Neutrophil (primary cell): ENCODE results near the gene SERPINB12.

Source experiments
- H3K27ac ChIP-seq: fragments of 200-600 bp; sonication (generic); 2 replicates; pipeline ENCODE4 v1.5.1; 2016; ENCODE audit warnings: mild to moderate bottlenecking, moderate library complexity
- H3K27me3 ChIP-seq: fragments of 200-600 bp; sonication (generic); 2 replicates; pipeline ENCODE4 v1.6.0; 2016; ENCODE audit warnings: mild to moderate bottlenecking
- H3K36me3 ChIP-seq: fragments of 200-600 bp; sonication (generic); 2 replicates; pipeline ENCODE4 v1.5.1; 2017
- H3K4me1 ChIP-seq, 2 experiments: fragments of 200-600 bp in 1 of 2; sonication (generic) in 1 of 2; 1 replicate in 1 of 2; 2 replicates in 1 of 2; pipeline versions ENCODE4 v1.5.1 to v1.6.1; 2013 to 2016; ENCODE audit warnings: low read depth in 1 of 2, low read length in 1 of 2, mild to moderate bottlenecking in 1 of 2, moderate library complexity in 1 of 2; ENCODE audit not compliant: control insufficient read depth in 1 of 2, insufficient read depth in 1 of 2
- H3K4me3 ChIP-seq, 2 experiments: fragments of 200-600 bp in 1 of 2; sonication (generic) in 1 of 2; 1 replicate in 1 of 2; 2 replicates in 1 of 2; pipeline ENCODE4 v1.5.1; 2013 to 2016; ENCODE audit warnings: low read depth in 1 of 2, low read length in 1 of 2, mild to moderate bottlenecking in 1 of 2, moderate library complexity in 1 of 2
- H3K9me3 ChIP-seq: fragments of 200-600 bp; sonication (generic); 2 replicates; pipeline ENCODE4 v1.5.1; 2016
- TF ChIP-seq, protein P1 (sequence below): fragments of 200-600 bp; sonication (generic); IDR thresholded peaks from 2 replicates; pipeline ENCODE4 v1.5.1; 2016; ENCODE audit warnings: antibody characterized with exemption

SERPINB12 gene

DNA sequence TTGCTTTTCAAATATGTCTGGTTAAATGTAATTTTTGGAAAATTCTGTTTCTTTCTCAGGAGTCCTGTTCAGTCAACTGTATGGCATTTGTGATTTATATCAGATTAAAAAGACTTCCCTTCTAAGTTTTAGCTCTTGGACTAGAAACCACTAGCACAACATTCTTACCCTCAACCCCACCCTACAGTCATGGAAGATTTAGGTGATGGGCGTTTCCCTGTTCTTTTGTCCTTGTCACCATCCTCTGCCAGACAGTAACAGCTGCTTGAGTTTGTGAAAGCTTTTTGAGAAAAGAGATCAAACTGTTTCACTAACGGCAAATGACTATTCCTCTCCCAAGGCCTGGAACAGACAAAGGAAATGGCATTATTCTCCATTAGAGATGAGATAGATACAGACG, 33.6 kb upstream of the SERPINB12 start:
- Histone ChIP-seq H3K36me3 (no peaks in the 10 kb centered on the region), H3K4me3 (no peak overlapping the region), H3K27me3 (no peaks in the 10 kb centered on the region), H3K27ac (no peak overlapping the region), H3K9me3 (no peaks in the 10 kb centered on the region), H3K4me1 (no peaks in the 10 kb centered on the region)
- TF ChIP-seq, protein P1, sequence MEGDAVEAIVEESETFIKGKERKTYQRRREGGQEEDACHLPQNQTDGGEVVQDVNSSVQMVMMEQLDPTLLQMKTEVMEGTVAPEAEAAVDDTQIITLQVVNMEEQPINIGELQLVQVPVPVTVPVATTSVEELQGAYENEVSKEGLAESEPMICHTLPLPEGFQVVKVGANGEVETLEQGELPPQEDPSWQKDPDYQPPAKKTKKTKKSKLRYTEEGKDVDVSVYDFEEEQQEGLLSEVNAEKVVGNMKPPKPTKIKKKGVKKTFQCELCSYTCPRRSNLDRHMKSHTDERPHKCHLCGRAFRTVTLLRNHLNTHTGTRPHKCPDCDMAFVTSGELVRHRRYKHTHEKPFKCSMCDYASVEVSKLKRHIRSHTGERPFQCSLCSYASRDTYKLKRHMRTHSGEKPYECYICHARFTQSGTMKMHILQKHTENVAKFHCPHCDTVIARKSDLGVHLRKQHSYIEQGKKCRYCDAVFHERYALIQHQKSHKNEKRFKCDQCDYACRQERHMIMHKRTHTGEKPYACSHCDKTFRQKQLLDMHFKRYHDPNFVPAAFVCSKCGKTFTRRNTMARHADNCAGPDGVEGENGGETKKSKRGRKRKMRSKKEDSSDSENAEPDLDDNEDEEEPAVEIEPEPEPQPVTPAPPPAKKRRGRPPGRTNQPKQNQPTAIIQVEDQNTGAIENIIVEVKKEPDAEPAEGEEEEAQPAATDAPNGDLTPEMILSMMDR: no peak

DNA sequence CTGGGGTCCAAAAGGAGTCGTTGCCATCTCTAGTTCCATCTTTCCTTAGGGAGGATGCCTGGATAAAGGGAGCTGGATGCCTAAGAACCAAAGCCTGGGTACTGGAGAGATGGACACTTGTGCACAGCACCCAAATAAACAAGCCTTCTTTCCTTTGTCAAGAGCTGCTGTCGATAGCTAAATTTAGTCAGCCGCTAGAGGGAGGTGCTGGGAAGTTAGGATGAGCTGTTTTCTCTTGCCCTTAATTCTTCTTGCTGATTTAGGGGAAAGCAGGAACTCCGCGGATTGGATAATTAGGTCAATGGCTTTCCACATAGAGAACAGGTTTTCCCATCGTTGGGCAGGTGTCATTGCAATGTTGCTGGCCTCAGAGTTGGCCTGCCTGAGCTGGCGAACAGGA, 30.9 kb upstream of the SERPINB12 start:
- Histone ChIP-seq H3K27ac (no peak overlapping the region), H3K27me3 (no peaks in the 10 kb centered on the region), H3K4me1 (no peaks in the 10 kb centered on the region), H3K9me3 (no peaks in the 10 kb centered on the region), H3K4me3 (no peak overlapping the region), H3K36me3 (no peaks in the 10 kb centered on the region)
- TF ChIP-seq, protein P1: no peak

DNA sequence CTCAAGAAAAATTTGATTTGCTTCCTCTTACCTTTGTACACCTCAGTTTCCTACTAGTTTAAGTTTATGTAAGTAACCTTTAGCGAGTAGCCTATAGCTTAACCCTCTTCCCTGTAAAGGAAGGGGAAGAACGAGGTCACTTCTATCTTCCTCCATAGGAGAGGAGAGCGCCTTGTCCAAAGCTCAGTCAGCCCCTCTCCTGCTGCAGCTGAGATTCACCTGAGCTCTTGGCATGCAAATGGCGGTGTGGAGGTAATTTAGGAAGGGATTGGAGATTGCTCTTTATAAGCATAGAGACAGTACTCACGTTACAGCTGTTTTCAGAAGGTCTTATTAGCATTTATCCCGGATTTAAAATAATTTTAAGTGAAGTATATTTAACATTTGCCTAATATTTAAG, 27.8 kb upstream of the SERPINB12 start:
- Histone ChIP-seq H3K4me3 (no peak overlapping the region), H3K36me3 (no peaks in the 10 kb centered on the region), H3K27ac (no peak overlapping the region), H3K27me3 (no peaks in the 10 kb centered on the region), H3K9me3 (no peaks in the 10 kb centered on the region), H3K4me1 (peaks cover 4% of the 10 kb centered on the region in 2 experiments)
- TF ChIP-seq, protein P1: no peak

DNA sequence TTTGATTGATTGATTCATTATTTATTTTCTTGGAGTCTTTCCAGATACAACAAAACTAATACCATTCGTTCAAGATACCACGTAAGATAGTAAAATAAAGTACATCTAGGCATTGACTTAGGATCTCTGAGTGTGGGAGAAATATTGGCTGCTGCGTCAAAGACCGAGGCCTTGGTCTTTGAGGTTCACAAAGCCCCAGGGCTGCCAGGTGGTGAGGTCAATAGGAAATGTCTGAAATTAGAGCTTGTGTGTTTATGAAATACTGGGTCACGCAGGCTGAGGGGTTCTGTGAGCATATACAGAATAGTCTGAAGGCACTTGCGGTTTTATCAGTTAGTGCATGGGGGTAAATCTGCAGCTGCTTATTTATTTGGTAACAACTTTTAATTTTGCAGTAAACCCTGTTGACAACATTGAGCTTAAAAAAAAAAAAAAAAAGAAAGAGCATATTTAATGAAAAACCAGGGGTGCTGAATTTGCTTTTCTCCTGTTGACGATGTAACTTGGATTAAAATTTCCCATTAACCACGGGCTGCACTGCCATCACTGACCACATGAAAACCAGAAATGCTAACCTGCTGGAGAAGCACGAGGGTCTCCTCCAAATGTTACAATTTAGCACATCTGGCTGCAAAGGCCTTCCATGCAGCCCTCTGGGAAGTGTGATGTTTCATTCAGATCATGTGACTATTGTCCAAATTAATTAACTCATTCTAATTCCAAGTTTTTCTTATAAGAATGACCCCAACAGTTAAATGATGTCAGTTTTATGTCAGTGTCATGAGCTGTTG, 27.1 kb upstream of the SERPINB12 start:
- no peaks in the 10 kb centered on the region for H3K27me3 ChIP-seq
- no peaks in the 10 kb centered on the region for H3K36me3 ChIP-seq
- TF ChIP-seq, protein P1: no peak
- H3K27ac ChIP-seq: no peak overlapping the region
- peaks cover 4% of the 10 kb centered on the region in 2 experiments for H3K4me1 ChIP-seq
- H3K4me3 ChIP-seq: no peak overlapping the region
- no peaks in the 10 kb centered on the region for H3K9me3 ChIP-seq

DNA sequence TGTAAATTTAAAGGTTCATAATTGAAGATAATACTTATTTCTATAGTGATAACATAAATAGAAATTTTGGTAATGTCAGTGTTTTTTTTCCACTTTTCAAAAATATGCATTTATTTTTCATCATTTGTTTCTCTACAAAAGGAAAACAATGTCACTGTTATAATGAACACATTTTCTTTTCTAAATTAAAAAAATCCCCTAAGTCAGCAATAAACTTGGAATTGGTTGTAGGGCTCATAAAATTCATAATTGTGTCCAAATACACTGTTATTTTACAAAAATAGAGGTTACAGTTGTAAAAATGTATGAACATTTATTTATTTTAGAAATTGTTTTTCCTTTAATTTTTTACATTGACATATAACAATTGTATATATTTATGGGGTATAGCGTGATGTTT, 26.4 kb upstream of the SERPINB12 start:
- TF ChIP-seq, protein P1: no peak

More for the DNA sequence above, 26.4 kb upstream of the SERPINB12 start:
- Histone ChIP-seq H3K36me3 (no peaks in the 10 kb centered on the region), H3K9me3 (no peaks in the 10 kb centered on the region), H3K27ac (no peak overlapping the region), H3K4me1 (peaks cover 4% of the 10 kb centered on the region in 2 experiments), H3K4me3 (no peak overlapping the region), H3K27me3 (no peaks in the 10 kb centered on the region)
